Stimulated activated CD4-positive, alpha-beta T cell treated with anti-CD3 and anti-CD28 coated beads, Interleukin-15, amount 100 ng/mL, for 48 hours (primary cell): Measurements from ENCODE around the gene CABCOCO1.
"Not testable (repeated sequence)": the region's sequence is repeated elsewhere in the genome, so short reads cannot be mapped to it uniquely, and the experiment has no call there.

Source experiments
- DNase-seq, 2 donors: peaks; one replicate each; pipeline ENCODE4 v3.0.0-alpha.2; 2020; ENCODE audit warnings: low read depth in 2 of 2

The CABCOCO1 gene

DNA sequence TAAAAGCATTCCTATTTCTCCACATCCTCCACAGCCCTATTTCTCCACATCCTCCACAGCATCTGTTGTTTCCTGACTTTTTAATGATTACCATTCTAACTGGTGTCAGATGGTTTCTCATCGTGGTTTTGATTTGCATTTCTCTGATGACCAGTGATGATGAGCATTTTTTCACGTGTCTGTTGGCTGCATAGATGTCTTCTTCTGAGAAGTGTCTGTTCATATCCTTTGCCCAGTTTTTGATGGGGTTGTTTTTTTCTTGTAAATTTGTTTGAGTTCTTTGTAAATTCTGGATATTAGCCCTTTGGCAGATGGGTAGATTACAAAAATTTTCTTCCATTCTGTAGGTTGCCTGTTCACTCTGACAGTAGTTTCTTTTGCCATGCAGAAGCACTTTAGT, 49.4 kb downstream of the CABCOCO1 start:
- not testable (repeated sequence) for DNase-seq

DNA sequence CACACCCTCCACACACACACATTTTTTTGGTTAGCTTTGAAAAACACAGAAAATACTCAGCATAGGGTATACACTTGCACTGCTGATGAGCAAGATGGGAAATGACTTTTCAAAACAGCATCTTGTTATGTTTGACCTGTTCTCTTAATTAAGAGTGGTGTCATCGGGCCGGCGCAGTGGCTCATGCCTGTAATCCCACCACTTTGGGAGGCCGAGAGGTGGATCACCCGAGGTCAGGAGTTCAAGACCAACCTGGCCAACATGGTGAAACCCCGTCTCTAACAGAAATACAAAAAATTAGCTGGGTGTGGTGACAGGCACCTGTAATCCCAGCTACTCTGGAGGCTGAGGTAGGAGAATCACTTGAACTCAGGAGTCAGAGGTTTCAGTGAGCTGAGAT, 56.7 kb downstream of the CABCOCO1 start:
- not testable (repeated sequence) for DNase-seq

DNA sequence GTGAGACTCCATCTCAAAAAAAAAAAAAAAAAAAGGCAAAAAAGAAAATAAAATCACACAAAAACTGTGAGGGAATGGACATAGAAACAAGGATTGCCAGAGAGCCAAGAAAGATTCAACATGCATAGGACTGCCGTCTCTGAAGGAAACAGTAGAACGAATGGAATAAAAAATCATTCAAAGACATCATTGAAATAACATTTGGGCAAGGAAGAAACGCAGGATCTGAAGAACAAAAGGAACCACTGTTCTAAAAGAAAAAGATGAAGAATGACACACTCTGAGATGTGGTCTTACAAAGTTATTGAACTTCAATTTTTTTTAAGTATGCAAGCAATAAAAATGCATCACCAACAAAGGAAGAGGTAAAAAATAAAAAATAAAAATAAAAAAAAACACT, 57.2 kb downstream of the CABCOCO1 start:
- no peak for DNase-seq

GRCh38 chr10:61721431-61721830, 58.7 kb downstream of the CABCOCO1 start:
- DNase-seq = no peak

- not testable (repeated sequence) for DNase-seq
Observed at GRCh38 chr10:61725221-61725620, 62.5 kb downstream of the CABCOCO1 start.

DNA sequence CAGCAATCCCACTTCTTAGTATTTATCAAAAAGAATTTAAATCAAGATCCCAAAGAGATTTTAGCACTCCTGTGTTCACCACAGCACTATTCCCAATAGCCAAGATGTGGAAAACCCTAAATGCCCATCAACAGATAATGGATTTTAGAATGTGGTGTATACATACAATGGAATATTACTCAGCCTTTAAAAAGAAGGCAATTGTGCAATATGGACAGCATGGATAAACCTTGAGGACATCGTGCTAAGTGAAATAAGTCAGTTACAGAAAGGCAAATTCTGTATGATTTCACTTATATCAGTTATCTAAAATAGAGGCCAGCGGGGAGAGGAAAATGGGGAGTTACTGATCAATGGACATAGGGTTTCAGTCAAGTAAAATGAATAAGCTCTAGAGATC, 66.9 kb downstream of the CABCOCO1 start:
- DNase-seq = no peak

DNA sequence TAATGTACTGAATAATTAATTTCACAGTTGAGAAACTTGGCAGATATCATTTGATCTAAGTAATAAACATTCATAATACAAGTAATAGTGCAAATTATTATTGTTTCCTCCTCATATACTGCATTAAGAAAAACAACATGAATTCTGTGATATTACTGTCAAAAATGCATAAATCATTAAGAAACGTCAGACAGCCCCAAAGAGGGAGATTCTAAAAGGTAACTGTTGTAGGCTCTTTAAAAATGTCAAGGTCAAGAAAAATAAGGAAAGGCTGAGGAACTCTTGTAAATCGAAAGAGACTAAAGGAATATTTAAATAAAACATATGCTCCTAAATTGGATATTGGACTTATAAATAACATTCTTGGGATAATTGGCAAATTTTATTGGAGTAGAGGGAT, 67.9 kb downstream of the CABCOCO1 start:
- DNase-seq = no peak

DNA sequence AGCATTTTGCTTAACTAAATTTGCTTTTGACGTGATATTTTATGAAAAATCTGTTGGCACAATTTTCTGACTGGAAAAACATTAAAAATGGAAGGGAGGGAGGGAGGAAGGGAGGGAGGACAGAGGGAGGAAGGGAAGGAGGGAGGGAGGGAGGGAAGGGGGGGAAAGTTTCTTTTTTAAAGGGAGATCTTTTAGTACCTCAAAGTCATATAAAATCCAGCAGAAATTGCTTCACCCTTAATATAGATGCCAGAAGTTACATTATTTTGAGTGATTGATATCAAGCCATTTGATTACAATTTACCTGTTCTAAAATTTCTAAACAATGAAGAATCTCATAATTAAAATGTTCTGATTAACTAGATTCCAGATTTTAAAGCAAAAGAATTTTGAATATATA, 68.9 kb downstream of the CABCOCO1 start:
- no peak for DNase-seq

DNA sequence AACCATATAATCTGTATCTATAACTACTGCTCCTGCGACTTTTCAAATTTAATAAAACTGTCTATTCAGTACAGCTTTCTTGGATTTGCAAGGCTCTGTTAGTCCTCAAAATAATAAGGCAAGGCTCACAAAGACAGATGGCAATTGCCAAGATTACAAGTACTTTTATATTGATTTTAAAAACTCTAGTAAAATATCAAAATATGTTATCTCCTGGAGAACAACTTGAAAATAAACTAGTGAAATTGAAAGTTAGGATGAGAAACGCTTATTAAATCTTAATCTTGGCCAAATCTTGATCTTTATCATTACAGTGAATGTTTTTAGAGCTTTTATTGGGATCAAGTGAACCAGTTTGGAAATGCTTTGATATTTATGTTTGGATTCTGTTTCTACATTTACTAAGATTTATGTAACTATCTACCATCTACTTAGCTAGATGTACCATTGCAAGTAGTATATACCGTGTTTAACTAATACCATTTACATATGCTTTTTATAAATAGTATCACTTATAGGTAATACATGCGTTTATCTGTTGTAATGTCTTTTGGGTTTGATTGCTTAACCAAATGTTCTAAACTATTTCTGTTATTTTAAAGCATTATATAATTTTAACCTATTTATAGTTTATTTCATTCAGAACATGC, 70.0 kb downstream of the CABCOCO1 start:
- no peak for DNase-seq

DNA sequence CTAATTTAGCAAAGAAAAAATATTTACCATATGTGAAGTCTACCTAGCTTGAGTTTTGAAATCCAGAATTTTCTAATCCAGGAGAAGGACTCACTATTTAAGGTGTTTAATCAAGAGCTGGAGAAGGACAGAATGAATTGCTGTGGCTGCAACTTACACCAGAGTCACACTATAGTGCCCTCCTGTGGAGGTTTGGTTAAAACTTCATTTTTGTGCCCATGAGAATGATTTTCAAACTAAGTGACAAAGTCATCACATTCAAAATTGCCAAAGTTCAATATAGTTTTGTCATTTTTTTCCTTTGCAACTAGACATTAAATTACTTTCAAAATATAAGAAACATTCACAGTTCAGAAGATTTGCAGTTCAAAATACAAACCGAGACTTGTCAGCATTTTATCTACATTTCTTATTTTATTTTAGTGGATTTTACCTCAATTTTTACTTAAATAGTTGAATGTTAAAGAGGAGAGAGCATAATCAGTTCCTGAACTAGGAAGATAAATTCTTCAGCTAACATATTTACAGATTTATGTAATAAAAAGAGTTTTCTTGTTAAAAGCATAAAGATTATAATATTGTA, 70.7 kb downstream of the CABCOCO1 start:
- DNase-seq = peak in 1 of 2 donors; percentile 2

- no peak for DNase-seq
Observed at GRCh38 chr10:61735882-61736281, 73.2 kb downstream of the CABCOCO1 start.

DNA sequence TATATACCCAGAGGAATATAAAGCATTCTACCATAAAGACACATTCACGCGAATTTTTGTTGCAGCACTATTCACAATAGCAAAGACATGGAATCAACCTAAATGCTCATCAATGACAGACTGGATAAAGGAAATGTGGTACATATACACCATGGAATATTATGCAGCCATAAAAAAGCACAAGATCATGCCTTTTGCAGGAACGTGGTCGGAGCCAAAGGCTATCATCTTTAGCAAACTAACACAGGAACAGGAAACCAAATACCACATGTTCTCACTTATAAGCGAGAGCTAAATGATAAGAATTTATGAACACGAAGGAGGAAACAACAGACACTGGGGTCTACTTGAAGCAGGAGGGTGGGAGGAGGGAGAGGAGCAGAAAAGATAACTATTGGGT, 74.7 kb downstream of the CABCOCO1 start:
- DNase-seq = not testable (repeated sequence)

GRCh38 chr10:61742812-61743211, 80.1 kb downstream of the CABCOCO1 start:
- no peak for DNase-seq

DNA sequence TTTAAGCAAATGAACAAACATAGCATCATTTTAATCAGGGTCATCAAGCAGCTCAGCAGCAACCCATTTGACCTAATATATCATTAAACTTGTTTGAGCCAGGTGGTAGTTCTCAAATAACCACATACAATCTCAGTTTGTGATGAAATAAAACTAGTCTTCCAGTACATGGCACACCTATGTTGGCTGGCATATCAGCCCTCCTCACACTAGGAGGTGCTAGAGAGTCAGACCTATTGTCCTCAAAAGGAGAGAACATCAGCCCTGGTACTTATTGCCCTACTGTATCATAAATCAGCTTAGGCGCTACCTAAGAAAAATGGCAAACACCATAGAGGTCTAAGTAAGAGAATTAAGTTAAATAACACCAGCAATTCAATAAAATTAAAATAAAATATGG, 81.7 kb downstream of the CABCOCO1 start:
- peak in 1 of 2 donors; percentile 7 for DNase-seq

DNA sequence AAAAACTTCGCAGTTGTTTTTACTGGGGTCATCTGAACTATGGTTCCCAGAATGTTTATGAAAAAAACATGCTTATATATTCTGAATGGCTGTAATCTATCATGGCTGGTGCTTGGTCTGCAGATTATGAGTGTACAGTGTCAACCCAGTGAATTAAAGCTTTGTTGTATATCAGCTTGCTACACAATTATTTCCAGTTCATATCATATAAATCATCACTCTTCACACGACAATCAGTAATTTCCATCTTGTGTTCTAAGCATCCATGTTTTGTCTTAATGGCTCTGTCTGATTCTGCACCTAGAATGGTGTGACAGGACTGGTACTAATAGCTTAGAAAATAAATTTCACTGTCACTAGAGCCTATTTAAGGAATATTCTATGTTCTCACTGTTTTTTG, 83.6 kb downstream of the CABCOCO1 start:
- no peak for DNase-seq

- no peak for DNase-seq
Observed at GRCh38 chr10:61747307-61747706, 84.6 kb downstream of the CABCOCO1 start.

- DNase-seq = no peak
Observed at GRCh38 chr10:61749291-61749690, 86.6 kb downstream of the CABCOCO1 start.

GRCh38 chr10:61750943-61751471, 88.3 kb downstream of the CABCOCO1 start:
- DNase-seq = peak; percentile 44 to 58

DNA sequence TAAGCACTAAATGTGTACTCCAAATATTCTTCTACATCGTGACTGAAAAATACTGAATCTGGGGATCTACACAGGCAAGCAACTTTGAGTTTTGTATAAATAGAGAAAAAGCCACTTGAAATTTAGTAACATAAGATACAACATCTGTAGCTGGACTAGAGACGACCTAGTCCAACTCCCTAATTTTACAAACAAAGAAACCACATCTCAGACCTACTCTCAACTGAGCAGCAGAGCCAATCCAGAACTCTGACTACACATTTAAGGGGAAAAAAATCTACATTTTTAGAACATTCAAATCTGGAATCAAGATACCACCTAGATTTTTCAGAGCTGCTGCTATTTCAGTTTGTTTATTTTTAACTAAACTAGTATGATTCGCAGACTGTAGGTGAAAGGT, 88.9 kb downstream of the CABCOCO1 start:
- no peak for DNase-seq

DNA sequence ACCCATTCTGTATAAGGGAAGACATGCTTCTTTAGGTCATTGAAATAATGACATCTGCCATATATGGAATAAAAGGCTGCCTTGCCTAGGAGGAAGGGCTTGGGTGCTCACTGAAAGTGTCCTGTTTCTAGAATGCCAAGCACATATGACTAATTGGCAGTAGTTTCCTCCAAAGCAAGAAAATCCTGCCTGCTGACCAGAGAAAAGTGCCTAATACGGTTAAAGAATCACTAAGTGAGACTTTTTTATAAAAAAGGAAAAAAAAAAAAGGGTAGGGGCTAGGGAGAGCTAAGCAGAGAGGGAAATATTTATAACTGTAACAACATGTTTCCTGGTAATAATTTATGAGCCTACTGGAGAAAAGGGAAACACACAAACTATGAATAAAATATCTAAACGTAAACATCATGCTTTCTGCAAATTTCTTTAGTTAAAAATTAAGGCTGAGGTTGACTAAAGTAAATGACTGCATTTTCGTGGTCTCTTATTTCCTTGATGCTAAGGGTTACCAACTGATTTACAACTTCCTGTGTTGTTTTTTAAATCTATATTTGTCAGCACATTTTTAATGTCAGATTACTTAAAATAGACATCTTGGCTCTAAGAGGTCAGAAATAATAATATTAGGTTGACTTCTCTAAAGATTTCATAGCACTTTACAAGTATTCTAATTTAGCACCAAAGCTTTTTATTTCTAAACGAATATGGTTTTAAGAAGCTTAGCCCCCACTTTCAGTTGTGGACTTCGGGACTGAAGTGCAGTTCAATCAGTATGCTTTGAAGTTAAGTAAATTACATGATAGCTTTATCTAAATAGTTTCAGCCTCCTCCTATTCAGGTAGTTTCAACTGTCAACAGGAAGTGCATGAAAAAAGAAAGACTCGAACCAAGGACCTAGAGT, 89.6 kb downstream of the CABCOCO1 start:
- no peak for DNase-seq

DNA sequence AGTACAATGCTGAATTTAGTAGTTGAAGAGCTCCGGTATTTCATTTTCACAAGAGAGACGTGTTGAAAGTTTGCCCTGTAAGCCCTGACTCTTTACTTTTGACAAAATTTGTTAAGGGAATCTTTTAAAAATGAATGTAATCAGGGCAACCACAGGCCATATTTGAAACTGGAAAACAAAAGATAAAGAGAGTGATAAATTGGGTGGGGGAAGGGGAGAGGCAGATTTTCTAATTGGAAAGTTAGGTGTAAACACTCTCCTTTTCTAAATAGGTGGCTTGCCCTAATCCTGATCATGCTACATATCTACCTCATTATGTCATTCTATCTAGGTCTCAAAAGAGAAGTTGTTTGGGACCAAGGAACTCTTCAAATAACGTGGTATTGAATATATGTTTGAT, 90.7 kb downstream of the CABCOCO1 start:
- no peak for DNase-seq
